ENCODE results near the gene BCR. TPM values are rescaled to one million over a fixed set of nuclear protein-coding genes. Genes with fewer than 3 reads are reported as not detected.

The BCR gene
- total RNA-seq, 2 donors from 2014 or later = 102 to 172 TPM

DNA sequence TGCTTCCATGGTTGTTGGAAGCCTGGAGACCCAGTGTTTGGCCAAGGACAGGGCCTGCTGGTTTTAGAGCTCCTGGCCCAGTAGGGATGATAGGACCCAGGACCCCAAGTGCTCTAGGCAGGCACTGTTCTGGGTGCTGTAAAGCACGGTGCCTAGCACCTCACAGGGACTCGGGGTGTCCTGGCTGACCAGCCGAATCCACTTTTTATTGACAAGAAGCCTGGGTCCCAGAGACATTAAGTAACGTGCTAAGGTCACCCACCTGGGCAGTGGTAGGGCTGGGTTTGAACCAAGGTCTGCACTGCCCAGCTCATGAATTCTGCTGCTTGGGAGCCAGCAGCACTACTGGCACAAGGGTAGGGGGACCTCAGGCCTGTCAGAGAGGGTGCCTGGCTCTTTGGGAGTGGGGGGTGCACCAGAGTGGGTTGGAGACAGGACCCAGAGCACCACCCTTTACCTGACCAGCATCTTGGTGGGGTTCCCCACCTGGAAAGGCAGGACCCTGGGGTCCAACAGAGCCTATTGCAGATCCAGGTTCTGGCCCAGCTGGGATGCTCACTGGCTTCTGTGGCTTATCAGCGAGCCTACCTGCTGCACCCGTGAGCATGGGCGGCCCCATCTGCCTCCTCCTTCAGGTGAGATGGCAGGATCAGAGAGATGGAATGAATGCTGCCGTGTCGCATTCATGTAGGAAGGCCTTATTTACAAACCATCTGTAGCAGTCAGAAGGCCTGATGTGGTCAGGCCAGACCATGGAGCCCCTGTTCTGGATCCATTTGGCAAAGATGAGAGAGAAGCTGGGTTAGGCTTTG, 52.0 kb downstream of the BCR start:
- TF ChIP-seq, protein P1, sequence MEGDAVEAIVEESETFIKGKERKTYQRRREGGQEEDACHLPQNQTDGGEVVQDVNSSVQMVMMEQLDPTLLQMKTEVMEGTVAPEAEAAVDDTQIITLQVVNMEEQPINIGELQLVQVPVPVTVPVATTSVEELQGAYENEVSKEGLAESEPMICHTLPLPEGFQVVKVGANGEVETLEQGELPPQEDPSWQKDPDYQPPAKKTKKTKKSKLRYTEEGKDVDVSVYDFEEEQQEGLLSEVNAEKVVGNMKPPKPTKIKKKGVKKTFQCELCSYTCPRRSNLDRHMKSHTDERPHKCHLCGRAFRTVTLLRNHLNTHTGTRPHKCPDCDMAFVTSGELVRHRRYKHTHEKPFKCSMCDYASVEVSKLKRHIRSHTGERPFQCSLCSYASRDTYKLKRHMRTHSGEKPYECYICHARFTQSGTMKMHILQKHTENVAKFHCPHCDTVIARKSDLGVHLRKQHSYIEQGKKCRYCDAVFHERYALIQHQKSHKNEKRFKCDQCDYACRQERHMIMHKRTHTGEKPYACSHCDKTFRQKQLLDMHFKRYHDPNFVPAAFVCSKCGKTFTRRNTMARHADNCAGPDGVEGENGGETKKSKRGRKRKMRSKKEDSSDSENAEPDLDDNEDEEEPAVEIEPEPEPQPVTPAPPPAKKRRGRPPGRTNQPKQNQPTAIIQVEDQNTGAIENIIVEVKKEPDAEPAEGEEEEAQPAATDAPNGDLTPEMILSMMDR (conservative IDR thresholded peaks at IDR 0.05) = no peak
- no peak for DNase-seq
- peaks cover 22% of the 10 kb centered on the region for H3K9me3 ChIP-seq (ENCODE audit: control insufficient read depth, low read length)
- Mint-ChIP-seq H3K36me3 (ENCODE audit: low read depth) (peaks cover 30% of the 10 kb centered on the region), H3K4me1 (peaks cover 64% of the 10 kb centered on the region), H3K27me3 (ENCODE audit: insufficient read depth) (no peaks in the 10 kb centered on the region), H3K27ac (peak overlapping the region; percentile 70), H3K4me3 (peak overlapping the region; percentile 23), H3K9me3 (peaks cover 21% of the 10 kb centered on the region)
- H3K4me3 ChIP-seq (ENCODE audit: low read length) = no peak overlapping the region
- peaks cover 26% of the 10 kb centered on the region for H3K36me3 ChIP-seq (ENCODE audit: control insufficient read depth, insufficient read depth, low read length)
- H3K9ac ChIP-seq (ENCODE audit: extremely low read depth, low read length, poor library complexity, severe bottlenecking) = no peak overlapping the region
- peaks cover 40% of the 10 kb centered on the region for H3K4me1 ChIP-seq (ENCODE audit: control insufficient read depth, insufficient read depth, low read length)
- H3K27me3 ChIP-seq (ENCODE audit: control insufficient read depth, insufficient read depth, low read length, poor library complexity, severe bottlenecking) = no peaks in the 10 kb centered on the region
- 96 to 98% methylated on average over 9 of the region's 9 CpGs for WGBS, 2 experiments (ENCODE audit: insufficient coverage in 1 of 2, insufficient read length in 1 of 2)
- H3K27ac ChIP-seq (ENCODE audit: low read depth, low read length) = no peak overlapping the region

DNA sequence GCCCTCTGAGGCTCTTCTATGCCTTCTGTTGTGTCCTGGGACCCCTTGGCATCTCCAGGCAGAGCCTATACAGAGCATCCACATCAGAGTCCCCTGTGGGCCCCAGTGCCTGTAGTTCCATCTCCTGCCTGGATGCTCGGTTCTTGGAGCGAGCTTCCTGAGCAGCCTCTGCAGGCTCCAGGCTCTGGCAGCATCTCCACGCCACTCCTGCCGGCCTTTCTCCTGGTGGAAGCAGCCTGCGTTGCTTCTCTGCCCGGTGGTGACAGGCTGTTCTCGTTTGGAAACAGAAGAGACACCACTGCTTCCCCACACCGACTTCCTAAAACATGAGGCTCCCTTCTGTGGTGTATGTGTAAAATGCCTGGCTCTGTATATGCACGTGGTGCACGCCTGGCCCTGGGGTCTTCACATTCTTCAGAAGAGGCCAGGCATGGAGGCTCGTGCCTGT, 52.8 kb downstream of the BCR start:
- no peaks in the 10 kb centered on the region for H3K27me3 Mint-ChIP-seq (ENCODE audit: insufficient read depth)
- DNase-seq = peak; percentile 78
- no peak overlapping the region for H3K9ac ChIP-seq (ENCODE audit: extremely low read depth, low read length, poor library complexity, severe bottlenecking)
- WGBS, 2 experiments (ENCODE audit: insufficient coverage in 1 of 2, insufficient read length in 1 of 2) = 83 to 93% methylated on average over 11 of the region's 11 CpGs
- no peak overlapping the region for H3K4me3 ChIP-seq (ENCODE audit: low read length)
- H3K4me1 Mint-ChIP-seq = peaks cover 71% of the 10 kb centered on the region
- no peak overlapping the region for H3K4me3 Mint-ChIP-seq
- peaks cover 46% of the 10 kb centered on the region for H3K4me1 ChIP-seq (ENCODE audit: control insufficient read depth, insufficient read depth, low read length)
- TF ChIP-seq, protein P1 (conservative IDR thresholded peaks at IDR 0.05) = peak; percentile 52
- no peak overlapping the region for H3K27ac Mint-ChIP-seq
- peaks cover 13% of the 10 kb centered on the region for H3K9me3 Mint-ChIP-seq
- H3K36me3 Mint-ChIP-seq (ENCODE audit: low read depth) = peaks cover 24% of the 10 kb centered on the region
- H3K9me3 ChIP-seq (ENCODE audit: control insufficient read depth, low read length) = peaks cover 14% of the 10 kb centered on the region
- H3K36me3 ChIP-seq (ENCODE audit: control insufficient read depth, insufficient read depth, low read length) = peaks cover 18% of the 10 kb centered on the region
- H3K27me3 ChIP-seq (ENCODE audit: control insufficient read depth, insufficient read depth, low read length, poor library complexity, severe bottlenecking) = no peaks in the 10 kb centered on the region
- H3K27ac ChIP-seq (ENCODE audit: low read depth, low read length) = no peak overlapping the region

DNA sequence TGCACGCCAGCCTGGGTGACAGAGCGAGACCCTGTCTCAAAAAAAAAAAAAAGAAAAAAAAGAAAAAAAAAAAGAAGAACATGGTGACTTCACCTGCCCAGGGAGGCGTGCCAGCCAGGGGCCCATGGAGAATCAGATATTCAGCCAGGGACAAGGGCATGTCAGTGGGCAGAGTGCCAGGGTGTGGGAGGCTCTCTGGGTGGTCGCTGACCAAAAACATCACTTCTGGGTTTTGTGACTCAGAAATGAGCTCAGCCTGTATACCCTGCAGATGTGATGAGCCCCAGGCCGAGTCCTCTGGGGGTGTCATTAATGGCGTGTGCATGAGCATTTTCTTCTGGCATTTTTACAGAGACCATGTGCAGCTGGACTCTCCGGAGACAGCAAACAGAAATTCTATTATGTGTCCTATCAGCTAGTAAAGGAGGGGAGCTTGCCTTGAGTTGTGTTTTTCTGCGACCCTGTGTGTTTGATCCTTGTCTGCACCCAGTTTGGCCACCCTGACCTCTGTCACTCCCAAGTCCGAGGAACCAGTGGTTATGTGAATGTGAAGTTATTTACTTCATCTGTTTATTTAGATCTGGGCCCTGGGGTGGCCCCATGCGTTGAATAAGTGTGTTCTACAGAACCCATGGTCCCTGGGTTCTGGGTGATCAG, 53.6 kb downstream of the BCR start:
- Histone ChIP-seq H3K4me3 (ENCODE audit: low read length) (no peak overlapping the region), H3K27me3 (ENCODE audit: control insufficient read depth, insufficient read depth, low read length, poor library complexity, severe bottlenecking) (no peaks in the 10 kb centered on the region), H3K4me1 (ENCODE audit: control insufficient read depth, insufficient read depth, low read length) (peaks cover 51% of the 10 kb centered on the region), H3K9me3 (ENCODE audit: control insufficient read depth, low read length) (peaks cover 6% of the 10 kb centered on the region), H3K27ac (ENCODE audit: low read depth, low read length) (no peak overlapping the region), H3K36me3 (ENCODE audit: control insufficient read depth, insufficient read depth, low read length) (peaks cover 18% of the 10 kb centered on the region), H3K9ac (ENCODE audit: extremely low read depth, low read length, poor library complexity, severe bottlenecking) (no peak overlapping the region)
- H3K4me1 Mint-ChIP-seq = peaks cover 78% of the 10 kb centered on the region
- H3K36me3 Mint-ChIP-seq (ENCODE audit: low read depth) = peaks cover 17% of the 10 kb centered on the region
- 95 to 96% methylated on average over 8 to 10 of the region's 10 CpGs for WGBS, 2 experiments (ENCODE audit: insufficient coverage in 1 of 2, insufficient read length in 1 of 2)
- H3K27ac Mint-ChIP-seq = peak overlapping the region; percentile 39
- H3K4me3 Mint-ChIP-seq = no peak overlapping the region
- TF ChIP-seq, protein P1 (conservative IDR thresholded peaks at IDR 0.05) = no peak
- no peaks in the 10 kb centered on the region for H3K27me3 Mint-ChIP-seq (ENCODE audit: insufficient read depth)
- H3K9me3 Mint-ChIP-seq = peaks cover 6% of the 10 kb centered on the region
- DNase-seq = no peak
